HG02588 (cell line): ENCODE measurements around the gene CBY1.
A peak's percentile ranks its signal among the peaks of the same experiment; 100 is the strongest.
"Not testable (repeated sequence)": the region's sequence is repeated elsewhere in the genome, so short reads cannot be mapped to it uniquely, and the experiment has no call there.

Source experiments
- ATAC-seq: cut with Tn5 transposase; IDR thresholded peaks from one replicate; pipeline ENCODE4 v1.9.1; 2021; ENCODE audit warnings: mild to moderate bottlenecking, moderate library complexity; ENCODE audit not compliant: unreplicated experiment

Gene CBY1

DNA sequence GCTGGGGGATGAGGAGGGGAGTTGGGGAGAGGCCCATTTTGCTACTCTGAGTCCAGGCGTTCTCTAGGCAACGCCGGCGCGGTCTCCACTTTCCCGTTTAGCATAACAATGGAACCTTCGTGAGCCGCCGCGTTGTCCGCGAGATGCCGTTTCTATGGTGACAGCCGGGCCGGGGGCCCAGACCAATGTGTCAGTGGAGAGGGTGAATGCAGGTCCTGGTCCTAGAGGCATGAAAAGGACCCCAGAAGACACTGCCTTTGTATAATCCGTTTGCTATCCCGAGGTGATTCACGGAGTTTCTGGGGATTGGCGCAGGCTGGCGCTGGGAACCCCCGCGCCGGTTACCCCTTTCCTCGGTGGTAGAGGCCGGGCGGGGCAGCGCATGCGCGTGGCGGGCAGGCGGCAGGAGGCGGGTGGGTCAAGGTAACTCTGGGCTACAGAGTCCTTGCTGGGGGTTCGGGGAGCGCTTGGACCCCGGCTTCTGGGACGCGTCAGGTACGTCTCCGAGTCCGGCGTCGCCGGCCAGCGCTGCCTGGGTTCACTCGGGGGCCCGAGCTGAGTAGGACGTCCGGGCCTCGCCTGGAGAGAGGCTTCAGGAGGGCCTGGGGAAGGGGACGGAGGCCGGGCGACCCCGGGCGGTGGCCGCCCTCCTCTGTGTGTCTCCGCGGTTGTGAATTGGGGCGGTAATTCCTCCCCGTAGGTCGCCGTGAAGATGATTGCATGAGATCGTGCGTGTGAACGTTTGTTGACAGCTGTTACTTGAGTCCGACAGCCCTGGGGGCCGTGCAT, at the start of gene CBY1, which contains the start of gene FAM227A:
TSS of gene CBY1 (plus strand) at position 383 of the 789 bp plus-strand sequence. CDS start 11,417 bp downstream, outside the sequence.
TSS of gene FAM227A (minus strand) at position 137 of the 789 bp plus-strand sequence. CDS start 6,224 bp downstream, outside the sequence.
- peak; percentile 80 for ATAC-seq

DNA sequence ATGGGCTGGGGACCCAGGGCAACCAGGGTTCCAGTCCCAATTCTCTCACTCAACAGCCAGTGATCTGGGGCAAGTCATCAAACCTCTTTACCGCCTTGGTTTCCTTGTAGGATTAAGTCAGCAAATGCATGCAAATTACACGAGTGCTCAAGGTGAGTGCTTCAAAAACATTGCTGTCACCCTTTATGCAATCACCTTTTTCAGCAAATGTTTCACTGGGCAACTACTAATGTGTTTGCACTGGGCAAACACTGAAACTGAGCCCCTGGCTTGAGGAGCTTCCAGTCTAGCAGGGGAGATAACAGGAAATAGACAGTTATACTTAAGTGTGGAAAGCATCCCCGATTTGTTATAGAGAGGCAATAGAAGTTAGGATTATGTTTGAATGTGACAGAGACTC, 48.8 kb upstream of the CBY1 start:
- no peak for ATAC-seq

DNA sequence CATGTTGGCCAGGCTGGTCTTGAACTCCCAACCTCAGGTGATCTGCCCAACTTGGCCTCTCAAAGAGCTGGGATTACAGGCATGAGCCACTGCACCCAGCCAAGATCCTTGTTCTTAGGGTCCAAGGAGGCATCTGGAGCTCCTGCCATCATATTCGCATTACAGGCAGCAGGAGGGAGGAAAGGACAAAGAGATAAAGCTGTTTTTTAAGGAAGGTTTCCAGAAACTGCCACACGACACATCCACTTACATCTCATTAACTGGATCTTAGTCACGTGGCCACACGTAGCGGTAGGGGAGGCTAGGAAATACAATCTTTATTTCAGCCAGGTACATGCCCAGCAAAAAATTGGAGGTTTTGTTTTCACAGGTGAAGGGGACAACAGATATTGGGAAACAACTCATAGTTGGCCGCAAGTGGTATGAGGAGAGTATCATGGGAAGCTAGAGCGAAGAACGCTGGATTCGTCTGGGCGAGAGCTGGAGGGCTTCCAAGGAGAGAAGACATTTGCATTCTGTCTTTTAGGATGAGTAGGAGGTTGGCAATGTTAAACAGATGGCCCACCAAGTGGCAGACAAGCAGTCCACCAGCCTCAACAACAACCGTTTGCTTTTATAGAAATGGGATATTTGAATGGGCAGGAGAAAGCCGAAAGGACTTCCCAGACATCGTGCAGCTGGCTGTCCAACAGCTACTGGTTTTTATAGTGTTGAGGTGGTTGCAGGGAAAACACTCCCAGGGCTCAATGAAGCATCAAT, 47.3 kb upstream of the CBY1 start:
- ATAC-seq = no peak

DNA sequence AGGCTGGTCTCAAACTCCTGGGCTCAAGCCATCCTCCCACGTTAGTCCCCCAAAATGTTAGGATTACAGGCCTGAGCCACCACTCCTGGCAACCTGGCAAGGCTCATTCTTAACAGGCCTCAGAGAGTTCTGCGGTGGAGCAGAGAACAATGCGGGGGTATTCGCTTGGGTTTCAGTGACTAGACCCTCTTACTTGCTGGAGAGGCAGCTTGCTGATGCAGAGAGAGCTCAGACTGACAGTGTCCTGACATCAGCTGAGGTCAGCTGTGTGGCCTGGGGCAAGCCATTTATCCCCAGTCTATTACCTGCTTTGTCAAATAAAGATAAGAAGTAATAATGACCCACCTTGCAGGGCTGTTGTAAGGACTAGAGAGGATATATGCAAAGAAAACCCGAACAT, 46.2 kb upstream of the CBY1 start:
- no peak for ATAC-seq

DNA sequence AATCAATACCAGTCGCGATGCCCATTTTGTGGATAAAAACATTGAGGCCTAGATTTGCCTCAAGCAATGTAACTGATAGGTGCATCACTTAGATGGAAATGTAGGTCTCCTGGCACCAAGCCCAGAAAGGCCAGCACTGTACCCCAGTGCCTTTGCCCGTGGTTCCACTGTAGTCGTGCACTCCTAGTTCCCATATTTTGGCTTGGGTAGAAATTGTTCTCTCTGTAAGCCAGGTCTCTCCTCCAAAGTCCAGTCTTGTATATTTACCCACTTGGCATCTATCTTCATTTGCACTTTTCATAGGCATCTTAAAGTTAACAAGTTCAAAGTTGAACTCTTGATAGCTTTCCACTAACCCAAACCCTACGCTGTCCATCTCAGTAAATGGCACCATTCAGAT, 44.9 kb upstream of the CBY1 start:
- no peak for ATAC-seq

DNA sequence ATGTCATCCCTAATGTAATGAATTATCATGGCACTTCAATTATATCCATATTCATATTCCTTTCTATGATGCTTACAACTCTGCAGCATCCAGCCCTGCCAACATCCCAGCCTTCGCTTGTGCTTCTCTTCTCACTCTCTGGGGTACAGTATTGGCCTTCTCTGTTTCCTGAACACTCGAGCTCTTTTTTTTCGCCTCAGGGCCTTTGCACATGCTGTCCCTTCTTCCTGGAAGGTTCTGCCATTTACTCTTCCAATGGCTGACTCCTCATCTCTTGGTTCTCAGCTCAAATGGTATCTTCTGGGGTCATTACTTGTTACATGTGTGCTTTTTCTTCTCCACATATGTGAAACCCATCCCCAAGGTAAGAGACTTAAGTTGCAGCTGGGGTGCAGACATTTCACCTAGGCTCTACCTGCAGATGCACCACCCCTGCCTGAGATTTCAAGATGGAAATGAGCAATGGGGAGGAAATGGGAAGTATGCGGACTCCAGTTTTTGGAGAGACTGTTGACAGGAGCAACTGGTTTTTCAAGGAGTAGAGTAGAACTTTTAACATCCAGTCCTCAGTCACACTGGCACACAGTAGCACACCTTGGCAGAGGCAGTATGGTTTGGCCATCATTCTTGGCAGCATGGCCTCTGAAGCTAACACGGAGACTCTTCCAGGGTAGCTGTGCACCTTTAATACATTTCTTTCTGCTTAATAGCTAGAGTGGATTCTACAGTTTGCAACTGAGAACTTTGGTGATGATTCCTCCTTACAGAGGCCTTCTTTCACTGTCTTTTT, 44.0 kb upstream of the CBY1 start:
- ATAC-seq = no peak

DNA sequence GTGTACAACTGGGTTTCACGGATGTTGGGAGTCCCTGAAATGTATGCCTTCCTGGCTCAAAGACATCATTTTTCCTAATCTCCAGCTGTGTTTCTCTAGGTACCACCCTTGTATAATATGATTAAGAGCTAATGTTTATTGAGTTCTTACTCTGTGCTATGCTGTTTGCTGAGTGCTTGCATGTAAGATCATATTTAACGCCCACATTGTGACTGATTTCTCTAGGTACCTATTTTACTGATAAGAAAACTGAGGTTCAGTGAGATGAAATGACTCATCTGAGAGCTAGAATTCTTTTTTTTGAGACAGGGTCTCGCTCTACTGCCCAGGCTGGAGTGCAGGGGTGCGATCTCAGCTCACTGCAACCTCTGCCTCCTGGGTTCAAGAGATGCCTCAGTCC, 42.9 kb upstream of the CBY1 start:
- ATAC-seq = no peak

DNA sequence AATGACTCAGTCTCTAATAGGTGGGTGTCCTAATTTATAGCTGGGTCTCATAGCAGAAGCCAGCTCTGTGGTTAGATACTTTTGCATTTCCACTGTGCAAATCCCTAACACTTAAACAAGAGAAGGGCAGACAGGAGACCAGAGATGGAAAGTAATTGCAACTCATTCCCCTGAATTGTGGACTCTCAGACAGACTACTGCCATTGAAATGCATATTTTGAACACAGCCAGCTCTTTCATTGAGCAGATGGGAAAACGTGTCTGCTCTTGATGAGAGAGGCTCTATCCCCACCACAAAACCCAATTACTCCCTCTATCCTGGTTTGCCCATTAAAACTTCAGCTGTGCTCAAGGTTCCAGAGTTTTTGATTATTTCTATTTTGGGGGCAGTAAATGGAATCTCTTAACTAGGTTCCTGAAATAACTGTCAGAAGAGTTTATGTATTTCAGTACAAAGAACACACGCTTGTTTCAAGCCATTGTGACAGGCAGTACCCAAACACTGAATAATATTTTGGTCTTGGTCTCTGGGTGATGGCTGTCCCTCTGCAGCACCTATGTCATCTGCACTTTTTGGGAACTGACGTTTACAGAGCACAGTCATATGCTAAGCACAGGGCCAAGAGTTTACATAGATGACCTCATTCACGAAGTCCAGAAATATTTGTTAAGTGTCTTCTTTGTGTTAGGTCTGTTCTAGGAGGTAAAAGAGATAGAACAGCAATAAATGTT, 41.9 kb upstream of the CBY1 start:
- no peak for ATAC-seq

DNA sequence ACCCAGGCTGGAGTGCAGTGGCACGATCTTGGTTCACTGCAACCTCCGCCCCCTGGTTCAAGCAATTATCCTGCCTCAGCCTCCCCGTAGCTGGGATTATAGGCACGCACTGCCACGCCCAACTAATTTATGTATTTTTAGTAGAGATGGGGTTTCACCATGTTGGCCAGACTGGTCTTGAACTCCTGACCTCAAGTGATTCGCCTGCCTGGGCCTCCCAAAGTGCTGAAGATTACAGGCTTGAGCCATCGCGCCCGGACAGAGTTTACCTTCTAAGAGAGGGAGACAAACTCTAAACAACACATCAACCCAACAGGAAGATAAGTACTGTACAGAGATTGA, 41.4 kb upstream of the CBY1 start:
- not testable (repeated sequence) for ATAC-seq

DNA sequence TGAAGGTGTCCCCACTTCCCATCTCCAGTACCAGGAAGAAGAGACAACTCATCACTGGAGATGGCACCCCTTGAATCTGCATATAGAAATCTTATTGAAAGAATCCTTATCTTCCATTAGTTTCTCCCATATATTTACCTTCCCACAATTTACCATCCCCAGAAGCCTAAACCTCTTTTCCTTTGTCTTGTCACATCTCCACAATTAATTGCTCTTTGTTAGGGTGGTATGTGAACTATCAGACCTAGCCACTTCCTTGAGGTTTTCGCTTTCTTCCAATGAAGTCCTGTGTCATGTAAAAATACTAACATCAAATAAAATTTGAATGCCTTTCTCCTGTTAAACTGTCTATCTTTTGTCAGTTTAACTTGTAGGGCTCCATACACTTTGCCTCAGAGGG, 38.2 kb upstream of the CBY1 start:
- ATAC-seq = no peak

DNA sequence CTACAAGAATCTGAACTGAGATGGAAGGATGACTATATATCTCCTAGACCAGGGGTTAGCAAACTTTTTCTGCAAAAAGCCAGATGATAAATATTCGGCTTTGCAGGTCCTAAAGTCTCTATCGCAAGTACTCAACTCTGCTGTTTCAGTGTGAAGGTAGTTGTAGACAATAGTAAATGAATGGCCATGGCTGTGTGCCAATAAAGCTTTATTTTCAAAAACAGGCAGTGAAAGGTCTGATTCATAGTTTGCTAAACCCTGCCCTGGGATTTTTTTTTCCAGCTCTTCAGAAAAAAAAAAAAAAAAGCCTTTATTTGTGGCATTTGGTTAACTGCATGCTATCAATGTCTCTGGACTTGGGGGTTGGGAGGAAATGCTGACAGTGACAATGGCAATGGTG, 37.8 kb upstream of the CBY1 start:
- ATAC-seq = no peak

DNA sequence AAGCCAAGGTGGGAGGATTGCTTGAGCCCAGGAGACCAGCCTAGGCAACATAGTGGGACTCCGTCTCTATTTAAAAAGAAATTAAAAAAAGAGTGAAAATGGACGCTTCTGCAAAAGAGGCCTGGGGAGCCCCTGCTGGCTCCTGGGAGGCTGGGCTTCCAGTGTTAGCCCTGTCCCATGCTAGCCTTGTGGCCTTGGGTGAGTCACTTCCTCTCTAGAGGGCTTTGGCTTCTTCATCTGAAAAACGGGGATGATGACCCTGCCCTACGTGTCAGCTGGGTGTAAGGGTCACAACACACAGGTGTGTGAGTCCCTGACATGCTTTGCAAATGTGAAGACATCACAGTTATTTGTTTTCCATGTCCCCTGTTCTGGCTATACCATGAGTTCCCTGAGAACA, 33.1 kb upstream of the CBY1 start:
- no peak for ATAC-seq

DNA sequence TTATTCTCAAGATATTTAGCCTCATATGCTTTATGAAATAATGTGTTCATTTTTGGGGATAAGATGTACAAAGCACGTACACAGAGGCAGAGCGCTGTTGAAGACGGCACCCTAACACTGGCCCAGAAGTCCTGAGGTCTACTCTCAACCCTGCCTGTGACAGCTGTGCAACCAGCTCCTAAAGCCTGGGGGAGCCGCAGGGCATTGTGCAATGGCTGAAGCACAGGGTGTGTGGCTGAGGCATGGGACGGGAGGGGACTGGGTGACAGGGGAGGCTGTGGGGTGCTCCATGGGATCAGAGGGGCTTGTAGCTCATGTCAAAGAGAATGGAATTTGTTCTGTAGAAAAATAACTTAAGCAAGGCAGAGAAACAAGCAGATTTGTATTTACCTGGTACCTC, 28.0 kb upstream of the CBY1 start:
- ATAC-seq = no peak

DNA sequence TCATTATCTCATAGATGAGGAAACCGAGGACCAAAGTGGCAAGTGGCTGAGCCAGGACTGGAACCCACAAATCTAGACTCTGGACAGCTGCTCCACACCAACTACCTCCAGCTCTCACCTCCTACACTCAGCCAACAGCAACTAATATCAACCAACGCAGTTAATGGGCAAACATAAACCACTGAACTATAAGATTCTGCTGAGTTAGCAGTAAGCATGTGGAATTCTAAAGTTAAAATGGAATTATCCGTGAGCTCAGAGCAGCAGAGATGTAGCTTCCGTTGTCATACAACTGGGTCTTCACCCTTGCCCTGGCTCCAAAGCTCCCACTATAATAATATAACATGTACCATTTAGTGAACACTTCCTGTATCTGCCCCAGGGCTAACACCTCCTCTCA, 27.3 kb upstream of the CBY1 start:
- no peak for ATAC-seq

DNA sequence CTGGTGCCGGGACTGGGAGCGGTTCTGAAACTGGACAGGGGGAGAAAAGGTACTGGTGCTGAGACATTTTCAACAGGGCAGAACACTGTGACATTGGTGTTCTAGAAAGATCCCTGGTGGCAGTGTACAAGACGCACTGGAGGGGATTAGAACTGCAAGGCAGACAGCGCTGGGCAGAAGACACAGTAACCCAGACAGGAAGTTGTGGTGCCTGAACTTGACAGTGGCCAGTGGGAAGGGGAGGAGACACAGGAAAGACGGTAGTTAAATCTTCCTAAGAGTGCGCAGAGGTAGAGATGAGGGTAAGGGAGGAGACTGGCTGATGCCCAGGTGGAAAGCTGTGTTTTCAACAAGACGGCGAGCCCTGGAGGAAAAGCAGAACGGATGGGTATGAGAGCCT, 24.7 kb upstream of the CBY1 start:
- ATAC-seq = no peak

DNA sequence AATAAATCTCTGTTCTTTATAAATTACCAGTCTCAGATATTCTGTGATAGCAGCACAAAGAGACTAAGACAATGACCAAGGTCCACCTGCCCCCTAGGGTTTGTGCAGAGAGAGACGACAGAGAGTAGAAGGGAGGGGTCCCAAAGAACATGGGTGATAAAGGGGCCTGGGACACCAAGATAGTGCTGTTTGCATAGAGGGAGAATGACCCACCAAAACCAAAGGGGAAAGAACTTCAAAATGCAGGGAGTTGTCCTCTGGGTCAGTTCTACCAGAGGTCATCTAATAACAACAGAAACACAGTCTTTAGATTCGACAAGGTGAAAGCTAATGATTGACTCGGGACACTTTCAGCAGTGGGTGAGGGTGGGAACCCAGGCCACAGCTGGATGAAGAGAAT, 23.9 kb upstream of the CBY1 start:
- ATAC-seq = no peak

DNA sequence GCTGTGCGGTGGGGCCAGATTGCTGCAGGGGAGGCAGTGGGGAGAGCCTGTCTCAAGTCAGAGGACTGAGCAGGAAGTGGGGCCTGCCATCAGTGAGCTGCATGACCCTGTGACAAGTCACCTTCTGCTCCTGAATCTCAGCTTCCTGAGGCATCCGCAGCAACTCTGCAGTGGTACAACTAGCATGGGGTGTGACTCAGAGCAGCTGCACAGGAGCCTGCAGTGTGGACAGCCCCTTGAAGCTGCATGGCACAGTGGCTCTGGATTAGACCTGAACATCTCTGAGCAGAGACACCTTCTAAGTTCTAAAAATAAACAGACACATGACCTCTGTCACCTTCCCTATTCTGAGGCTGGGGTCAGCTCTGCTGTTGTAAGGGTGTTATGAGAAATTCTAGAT, 18.2 kb upstream of the CBY1 start:
- no peak for ATAC-seq

DNA sequence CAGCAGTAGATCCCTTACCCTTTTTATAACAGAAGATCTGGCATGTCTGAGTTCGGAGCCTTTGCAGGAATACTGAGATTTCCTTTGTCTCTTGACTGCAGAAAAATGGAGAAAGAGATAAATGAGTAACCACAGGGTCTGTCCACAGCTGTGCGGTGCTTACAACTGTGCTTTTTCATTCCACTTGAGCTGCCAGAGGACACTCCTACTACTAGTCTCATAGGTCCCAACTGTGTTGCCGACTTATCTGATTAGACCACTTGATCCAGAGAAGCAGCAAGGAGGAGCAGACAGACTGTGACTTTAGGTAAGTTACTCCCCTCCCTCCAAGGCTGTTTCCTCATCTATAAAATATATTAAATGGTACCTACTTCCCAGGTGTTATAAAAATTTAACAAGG, 17.7 kb upstream of the CBY1 start:
- no peak for ATAC-seq

DNA sequence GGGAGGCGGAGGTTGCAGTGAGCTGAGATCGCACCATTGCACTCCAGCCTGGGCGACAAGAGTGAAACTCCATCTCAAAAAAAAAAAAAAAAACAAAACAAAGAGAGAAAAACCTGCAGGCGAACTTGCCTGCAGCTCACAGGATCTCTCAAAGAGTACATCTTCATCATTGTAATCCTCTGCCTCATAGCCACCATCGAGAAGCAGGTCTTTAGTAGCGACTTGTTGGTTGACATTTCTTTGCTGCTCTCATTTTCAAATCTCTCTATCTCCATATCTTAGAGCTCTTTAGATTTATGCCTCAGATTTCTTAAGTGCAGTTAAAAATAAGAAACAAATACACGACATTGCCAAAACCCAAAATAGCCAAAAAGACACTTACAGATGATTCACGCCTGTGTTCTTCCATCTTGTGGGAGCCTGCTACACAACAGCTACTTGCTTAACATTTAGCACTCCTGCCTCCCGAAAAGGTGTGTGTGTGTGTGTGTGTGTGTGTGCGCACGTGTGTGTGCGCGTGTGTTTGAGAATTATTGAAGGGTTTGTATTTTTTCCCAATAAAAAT, 14.9 kb upstream of the CBY1 start:
- no peak for ATAC-seq

DNA sequence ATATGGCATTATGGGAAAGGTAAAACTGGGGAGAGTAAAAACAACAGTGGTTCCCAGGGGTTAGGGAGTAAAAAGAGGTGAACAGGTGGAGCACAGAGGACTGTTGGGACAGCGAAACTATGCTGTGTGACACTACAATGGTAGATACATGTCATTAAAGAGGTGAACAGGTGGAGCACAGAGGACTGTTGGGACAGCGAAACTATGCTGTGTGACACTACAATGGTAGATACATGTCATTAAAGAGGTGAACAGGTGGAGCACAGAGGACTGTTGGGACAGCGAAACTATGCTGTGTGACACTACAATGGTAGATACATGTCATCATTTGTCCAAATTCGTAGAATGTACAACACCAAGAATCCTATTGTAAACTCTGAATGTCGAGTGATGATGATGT, 12.2 kb upstream of the CBY1 start:
- not testable (repeated sequence) for ATAC-seq

DNA sequence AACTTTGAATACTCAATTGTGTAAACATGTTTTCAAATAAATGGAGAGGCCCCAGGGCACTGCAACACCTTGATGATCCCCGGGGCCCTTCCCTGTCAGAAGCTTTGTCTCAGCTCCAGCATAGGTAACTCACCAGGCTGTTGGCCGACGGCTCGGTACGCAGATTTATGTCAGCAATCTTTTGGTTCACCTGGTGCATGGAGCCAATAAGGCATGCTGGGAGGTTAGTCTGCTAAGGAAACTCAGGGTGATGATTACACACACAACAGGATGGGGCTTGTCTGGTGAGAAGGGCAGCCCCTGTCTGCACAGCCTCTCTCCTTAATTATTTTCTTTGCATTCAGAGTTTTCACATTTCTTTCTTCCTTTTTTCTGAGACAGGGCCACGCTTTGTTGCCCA, 11.0 kb upstream of the CBY1 start:
- ATAC-seq = no peak
